HG03103 (cell line): ENCODE results near the gene GRXCR2.
"Not testable (repeated sequence)": the region's sequence is repeated elsewhere in the genome, so short reads cannot be mapped to it uniquely, and the experiment has no call there.

Experiments
- ATAC-seq: cut with Tn5 transposase; IDR thresholded peaks from one replicate; pipeline ENCODE4 v1.9.1; 2021; ENCODE audit warnings: low read depth; ENCODE audit not compliant: unreplicated experiment

GRXCR2 gene, protein sequence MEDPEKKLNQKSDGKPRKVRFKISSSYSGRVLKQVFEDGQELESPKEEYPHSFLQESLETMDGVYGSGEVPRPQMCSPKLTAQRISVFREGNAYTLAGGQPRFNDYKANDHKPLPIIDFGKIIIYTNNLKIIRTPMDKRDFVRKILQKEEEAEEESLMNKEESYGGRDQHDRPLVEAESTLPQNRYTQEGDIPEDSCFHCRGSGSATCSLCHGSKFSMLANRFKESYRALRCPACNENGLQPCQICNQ

GRCh38 chr5:145872914-145873313, at the start of gene GRXCR2:
Gene GRXCR2 (minus strand): TSS chr5:145873014. CDS start chr5:145872968, 46 bp downstream.
- ATAC-seq = no peak

GRCh38 chr5:145922059-145922458, 49.2 kb upstream of the GRXCR2 start:
- no peak for ATAC-seq

DNA sequence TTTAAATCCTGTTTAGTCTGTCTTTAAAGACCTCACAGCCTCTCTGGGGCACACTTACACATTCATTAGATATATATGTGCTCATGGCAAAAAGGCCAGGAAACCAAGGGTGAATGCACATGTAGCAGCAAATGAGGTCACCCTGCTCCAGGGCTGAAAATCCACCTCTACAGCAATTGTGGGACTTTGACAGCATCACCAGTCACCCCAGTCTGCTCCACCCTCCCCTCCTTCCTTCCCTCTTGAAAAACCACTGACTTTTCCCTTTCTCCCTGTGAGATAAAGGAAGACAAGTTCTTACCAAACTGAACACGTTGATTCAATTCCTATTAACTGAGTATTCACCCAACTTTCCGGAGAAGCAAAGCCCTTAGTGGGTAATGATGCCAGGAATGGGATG, 48.4 kb upstream of the GRXCR2 start:
- no peak for ATAC-seq

GRCh38 chr5:145920542-145921210, 47.9 kb upstream of the GRXCR2 start:
- ATAC-seq = no peak

GRCh38 chr5:145919413-145919812, 46.6 kb upstream of the GRXCR2 start:
- no peak for ATAC-seq

GRCh38 chr5:145918397-145918796, 45.6 kb upstream of the GRXCR2 start:
- ATAC-seq = no peak

DNA sequence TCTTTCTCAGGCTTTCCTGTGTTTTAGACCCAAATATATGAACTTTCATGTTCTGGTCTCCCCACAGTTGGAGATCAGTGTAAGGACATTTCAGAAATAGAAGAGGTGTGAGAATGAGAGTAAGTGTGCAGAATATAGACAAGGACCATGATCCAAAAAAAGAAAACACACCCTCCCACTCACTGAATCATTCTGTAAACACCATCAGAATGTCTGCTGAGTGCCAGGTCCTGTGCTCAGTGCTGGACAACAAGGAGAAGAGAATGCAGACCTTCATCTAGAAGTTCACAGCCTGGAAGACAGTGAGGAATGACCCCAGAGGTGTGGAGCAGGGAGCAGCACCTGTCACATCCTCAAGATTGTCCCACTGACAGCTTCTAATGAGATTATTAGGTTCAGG, 44.5 kb upstream of the GRXCR2 start:
- no peak for ATAC-seq

DNA sequence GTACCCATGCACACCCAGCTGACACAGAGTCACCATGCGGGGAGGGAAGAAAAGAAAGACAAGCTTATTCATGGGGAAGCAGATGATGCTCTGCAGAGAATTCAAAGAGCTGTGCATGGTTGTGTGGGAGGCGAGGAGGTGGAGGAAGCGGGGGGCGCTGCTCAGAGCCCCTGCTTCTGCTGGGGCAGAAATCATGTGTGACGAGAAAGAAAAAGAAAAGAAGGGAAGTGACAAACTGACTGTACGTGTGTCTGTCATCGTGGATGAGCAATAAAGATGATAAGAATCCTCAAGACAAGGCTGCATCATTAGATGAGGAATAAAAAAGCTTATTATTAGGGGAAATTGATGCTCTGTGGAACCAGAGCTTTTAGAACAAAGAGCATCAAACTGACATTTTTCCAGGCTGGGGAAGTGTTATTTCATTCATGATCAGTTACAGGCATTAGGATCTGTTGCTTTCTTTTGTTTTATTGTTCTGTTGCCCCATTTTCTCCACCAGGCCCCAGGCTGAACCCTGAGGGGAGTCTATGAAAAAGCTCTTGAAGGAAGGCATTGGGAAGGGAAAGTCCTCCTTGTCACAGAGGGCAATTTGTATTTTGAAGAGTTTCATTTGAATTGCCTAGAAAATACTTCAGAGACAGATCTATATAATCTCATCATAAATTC, 43.3 kb upstream of the GRXCR2 start:
- no peak for ATAC-seq

DNA sequence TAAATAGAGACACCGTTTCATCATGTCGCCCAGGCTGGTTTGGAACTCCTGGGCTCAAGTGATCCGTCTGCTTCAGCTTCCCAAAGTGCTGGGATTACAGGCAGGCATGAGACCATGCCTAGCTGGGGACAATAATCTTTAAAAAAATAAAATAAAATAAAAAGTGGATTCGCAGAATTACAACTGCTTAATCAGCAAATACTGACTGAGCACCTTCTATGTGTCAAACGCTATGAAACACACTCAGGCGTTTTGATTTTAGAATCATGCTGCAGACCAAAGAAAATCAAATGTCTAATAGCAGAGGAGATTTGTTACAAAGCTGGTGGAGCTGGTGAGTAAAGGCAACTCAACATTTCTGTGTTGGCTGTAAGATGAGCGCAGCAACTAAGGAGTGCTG, 40.9 kb upstream of the GRXCR2 start:
- no peak for ATAC-seq

DNA sequence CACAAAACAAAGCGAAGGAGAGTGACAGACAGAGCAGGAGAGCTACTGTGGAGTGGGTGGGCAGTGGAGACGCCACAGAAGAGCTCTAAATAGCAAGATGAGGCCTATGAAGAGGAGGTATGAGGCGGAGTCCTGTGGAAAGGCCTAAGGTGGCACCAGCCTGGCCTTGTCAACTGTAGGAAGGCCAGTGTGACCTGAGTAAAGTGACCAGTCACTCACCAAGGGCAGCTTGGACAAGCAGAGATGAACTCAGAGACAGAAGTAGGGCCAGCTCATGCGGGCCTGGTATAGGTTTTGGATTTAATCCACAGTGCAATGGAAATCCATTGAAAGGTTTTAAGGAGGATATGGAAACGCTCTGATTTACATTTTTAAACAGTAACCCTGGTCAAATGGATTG, 39.8 kb upstream of the GRXCR2 start:
- ATAC-seq = no peak

DNA sequence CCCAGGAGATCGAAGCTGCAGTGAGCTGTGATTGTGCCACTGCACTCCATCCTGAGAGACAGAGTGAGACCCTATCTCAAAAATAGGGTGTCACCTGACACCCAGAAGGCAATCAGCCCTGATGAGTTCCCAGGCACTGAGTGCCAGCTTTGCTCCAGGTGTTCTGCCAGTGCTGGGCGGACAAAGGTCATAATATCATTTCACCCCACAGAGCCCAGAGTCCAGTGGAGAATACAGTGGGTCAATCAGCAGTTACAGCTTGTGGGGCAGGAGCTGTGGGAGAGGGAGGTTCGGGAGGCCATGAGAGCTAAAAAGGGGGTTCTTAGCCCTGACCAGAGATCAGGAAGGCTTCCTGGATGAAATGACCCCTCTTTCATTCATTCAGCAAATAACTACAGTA, 39.2 kb upstream of the GRXCR2 start:
- no peak for ATAC-seq

GRCh38 chr5:145911164-145911563, 38.4 kb upstream of the GRXCR2 start:
- ATAC-seq = no peak

DNA sequence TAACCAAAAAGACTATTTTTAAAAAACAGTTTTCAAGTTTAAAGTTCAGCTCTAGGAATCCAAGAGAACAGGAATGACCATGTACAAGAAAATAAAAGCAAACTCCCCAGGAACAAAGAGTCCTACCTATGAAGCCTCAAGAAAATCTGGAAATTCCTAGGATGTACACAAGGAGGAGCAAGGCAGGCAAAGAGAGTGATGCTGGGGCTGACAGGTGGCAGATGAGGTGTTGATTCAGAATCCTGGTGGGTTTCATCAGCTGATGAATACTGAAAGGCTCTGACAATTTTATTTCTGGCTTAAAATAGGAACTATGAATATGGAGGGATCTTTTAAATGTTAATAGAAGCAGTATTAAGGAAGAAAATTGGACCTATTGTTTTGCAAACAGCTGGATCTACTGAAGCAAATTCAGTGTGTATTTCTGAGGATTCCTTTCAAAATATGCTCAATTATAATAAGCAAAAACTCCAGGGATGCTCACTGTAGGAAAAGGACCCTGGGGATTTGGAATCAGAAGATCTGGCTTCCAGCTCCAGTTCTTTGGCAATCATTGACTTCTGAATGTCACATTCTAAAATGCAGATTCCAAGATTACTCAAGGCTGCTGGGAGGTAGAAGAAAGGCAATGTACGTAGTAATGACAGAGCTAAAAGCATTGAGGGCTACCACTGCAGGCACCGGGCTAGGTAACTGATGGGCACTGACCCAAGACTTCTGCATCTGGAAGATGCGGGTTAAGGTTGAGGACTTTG, 35.6 kb upstream of the GRXCR2 start:
- no peak for ATAC-seq

DNA sequence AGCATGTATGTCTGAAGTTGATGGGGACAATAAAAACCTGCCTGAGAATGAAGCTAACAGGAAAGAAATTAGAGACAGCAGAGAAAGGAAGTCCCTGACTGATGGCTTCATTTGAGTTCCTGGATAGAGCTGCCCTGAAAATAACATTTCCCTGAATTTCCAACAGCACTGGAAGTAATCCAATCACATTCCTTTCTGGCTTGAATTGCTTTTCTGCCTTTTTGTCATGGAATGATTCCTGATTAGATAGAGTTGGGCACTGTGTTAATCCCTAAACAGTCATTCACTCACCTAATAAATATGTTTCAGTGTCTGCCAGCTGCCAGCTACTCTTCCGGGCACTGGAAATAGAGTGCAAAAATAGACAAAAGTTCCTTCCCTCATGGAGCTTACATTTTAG, 33.6 kb upstream of the GRXCR2 start:
- no peak for ATAC-seq

DNA sequence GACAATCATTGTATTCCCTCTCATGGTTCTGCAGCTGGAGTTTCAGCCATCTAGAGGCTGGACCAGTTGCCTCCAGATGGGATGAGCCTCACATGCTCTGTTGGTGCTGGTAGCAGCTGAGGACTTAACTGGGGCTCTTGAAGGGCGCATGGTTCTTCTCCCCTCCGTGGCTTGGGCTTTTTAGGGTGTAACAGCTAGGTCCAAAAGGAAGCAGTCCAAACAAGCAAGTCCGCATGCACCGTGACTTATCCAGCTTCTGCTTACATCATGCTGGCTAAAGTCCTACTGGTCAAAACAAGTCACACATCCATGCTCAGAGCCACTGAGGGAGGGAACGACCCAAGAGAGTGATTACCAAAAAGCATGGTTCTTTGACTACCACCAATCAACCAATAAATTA, 31.9 kb upstream of the GRXCR2 start:
- no peak for ATAC-seq

GRCh38 chr5:145903867-145904266, 31.1 kb upstream of the GRXCR2 start:
- no peak for ATAC-seq

DNA sequence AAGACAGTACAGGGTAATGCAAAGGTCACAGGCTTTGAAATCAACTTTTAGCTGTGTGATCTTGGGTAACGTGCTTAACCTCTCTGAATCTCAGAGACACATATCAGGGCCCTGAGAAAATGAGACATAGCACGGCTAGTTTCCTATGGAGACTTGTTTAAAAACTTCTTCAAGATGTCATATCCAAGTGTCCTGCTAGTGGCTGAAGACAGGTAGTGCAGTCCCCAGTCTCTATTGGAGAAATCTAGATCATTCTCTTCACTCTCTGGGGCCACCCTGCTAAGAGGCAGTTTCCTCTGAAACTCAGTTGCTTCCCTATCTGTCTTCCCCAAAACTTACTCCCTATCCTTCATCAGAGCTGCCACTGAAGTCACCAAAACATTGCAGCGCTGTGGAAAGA, 30.3 kb upstream of the GRXCR2 start:
- ATAC-seq = peak; percentile 55

GRCh38 chr5:145902421-145902820, 29.6 kb upstream of the GRXCR2 start:
- ATAC-seq = no peak

- ATAC-seq = no peak
Observed at GRCh38 chr5:145898171-145898570, 25.4 kb upstream of the GRXCR2 start.

- ATAC-seq = not testable (repeated sequence)
Observed at GRCh38 chr5:145891378-145891777, 18.6 kb upstream of the GRXCR2 start.

DNA sequence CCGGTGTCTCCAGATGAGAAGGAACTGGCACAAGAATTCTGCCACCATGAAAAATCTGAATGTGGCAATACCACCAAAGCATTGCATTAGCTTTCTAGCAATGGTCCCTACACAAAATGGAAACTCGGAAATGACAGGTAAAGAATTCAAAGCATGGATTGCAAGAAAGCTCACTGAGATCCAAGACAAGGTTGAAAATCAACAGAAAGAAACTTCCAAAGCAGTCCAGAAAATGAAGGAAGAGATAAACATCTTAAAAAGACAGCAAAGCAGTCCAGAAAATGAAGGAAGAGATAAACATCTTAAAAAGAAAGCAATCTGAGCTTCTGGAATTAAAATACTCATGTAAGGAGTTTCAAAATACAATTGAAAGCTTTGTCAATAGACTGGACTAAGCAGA, 16.8 kb upstream of the GRXCR2 start:
- no peak for ATAC-seq
